ENCODE data around the gene NDUFC2.

The NDUFC2 gene

GRCh38 chr11:78110830-78111229 is 31.2 kb upstream of the NDUFC2 start:
- Histone ChIP-seq H3K4me2 (no peak overlapping the region), H4K20me1 (ENCODE audit: insufficient read depth) (no peaks in the 10 kb centered on the region), H3K27me3 (ENCODE audit: insufficient read depth, low read depth) (no peaks in the 10 kb centered on the region), H2AFZ (ENCODE audit: low read depth) (no peak overlapping the region), H3K36me3 (ENCODE audit: insufficient read depth) (no peaks in the 10 kb centered on the region), H3K79me2 (ENCODE audit: insufficient read depth, low read depth) (no peaks in the 10 kb centered on the region), H3K4me1 (ENCODE audit: low read depth, poor library complexity, severe bottlenecking) (no peaks in the 10 kb centered on the region), H3K9ac (no peak overlapping the region), H3K4me3 (IDR thresholded peaks at IDR 0.05; ENCODE audit: insufficient read depth, low read depth, low read length) (no peak overlapping the region), H3K27ac (no peak overlapping the region)
- TF ChIP-seq CTCF (conservative IDR thresholded peaks at IDR 0.05; ENCODE audit: low read depth, low read length) = no peak

DNA sequence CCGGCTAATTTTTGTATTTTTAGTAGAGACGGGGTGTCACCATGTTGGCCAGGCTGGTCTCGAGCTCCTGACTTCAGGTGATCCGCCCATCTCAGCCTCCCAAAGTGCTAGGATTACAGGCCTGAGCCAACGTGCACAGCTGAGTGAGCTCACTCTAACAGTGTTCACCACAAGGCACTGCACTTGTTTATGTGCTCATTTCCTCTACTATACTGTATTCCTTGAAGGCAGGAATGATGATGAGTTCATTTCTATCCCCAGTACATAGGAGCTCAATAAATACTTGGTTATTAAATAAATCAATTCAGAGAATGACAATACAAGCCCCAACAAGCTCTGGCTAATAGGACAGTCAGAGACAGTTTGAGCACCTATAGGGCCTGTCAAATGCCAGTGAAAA is 30.7 kb upstream of the NDUFC2 start:
- H3K4me2 ChIP-seq = no peak overlapping the region
- H3K4me1 ChIP-seq (ENCODE audit: low read depth, poor library complexity, severe bottlenecking) = no peaks in the 10 kb centered on the region
- H3K27me3 ChIP-seq (ENCODE audit: insufficient read depth, low read depth) = no peaks in the 10 kb centered on the region
- H4K20me1 ChIP-seq (ENCODE audit: insufficient read depth) = no peaks in the 10 kb centered on the region
- no peaks in the 10 kb centered on the region for H3K79me2 ChIP-seq (ENCODE audit: insufficient read depth, low read depth)
- no peak overlapping the region for H3K4me3 ChIP-seq (IDR thresholded peaks at IDR 0.05; ENCODE audit: insufficient read depth, low read depth, low read length)
- H2AFZ ChIP-seq (ENCODE audit: low read depth) = no peak overlapping the region
- H3K9ac ChIP-seq = no peak overlapping the region
- TF ChIP-seq CTCF (conservative IDR thresholded peaks at IDR 0.05; ENCODE audit: low read depth, low read length) = no peak
- no peak overlapping the region for H3K27ac ChIP-seq
- no peaks in the 10 kb centered on the region for H3K36me3 ChIP-seq (ENCODE audit: insufficient read depth)

DNA sequence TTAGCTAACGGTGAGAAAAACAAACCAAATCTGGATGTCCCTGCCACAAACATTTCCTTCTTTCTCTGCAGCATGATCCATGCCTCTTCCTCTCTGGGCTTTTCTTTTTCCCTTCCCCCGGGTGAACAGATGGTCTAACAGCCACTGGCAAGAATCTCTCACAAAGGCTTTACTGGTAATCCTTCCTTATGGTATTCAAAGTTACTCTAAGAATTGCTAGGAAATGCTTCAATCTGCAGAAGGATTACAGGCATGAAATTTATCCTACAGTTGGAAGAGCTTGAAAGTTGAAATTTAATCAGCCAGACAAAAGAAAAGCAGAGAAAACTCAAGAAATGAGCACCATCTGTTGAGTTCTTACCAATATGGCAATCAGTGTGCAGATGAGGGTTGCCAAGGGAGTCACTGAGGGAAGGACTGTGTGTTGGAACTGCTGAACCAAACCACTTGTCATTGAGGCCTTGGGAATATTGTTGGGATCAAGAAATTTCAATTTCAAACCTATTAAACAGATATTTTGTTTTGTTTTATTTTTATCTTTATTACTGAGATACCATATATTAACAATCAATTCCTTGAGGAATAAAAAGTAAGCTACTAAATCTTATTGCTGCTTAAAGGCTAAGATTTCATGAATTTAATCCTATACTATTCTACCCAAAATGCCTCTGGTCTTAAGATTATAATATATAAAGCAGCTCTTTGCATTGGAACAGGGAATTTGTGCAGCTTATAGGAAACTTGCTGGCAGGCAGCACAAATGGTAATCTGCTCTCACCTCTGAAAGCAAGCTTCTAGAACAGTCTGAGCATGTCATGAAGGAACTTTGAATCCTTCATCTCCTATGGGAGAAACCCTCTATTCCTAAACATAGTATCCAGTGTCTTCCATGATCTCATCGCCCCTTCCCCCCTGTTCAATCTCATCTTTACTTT is 29.7 kb upstream of the NDUFC2 start:
- H3K36me3 ChIP-seq (ENCODE audit: insufficient read depth) = no peaks in the 10 kb centered on the region
- no peaks in the 10 kb centered on the region for H4K20me1 ChIP-seq (ENCODE audit: insufficient read depth)
- no peaks in the 10 kb centered on the region for H3K27me3 ChIP-seq (ENCODE audit: insufficient read depth, low read depth)
- no peak overlapping the region for H2AFZ ChIP-seq (ENCODE audit: low read depth)
- no peak overlapping the region for H3K9ac ChIP-seq
- no peaks in the 10 kb centered on the region for H3K79me2 ChIP-seq (ENCODE audit: insufficient read depth, low read depth)
- no peak for TF ChIP-seq CTCF (conservative IDR thresholded peaks at IDR 0.05; ENCODE audit: low read depth, low read length)
- H3K27ac ChIP-seq = no peak overlapping the region
- H3K4me2 ChIP-seq = no peak overlapping the region
- no peak overlapping the region for H3K4me3 ChIP-seq (IDR thresholded peaks at IDR 0.05; ENCODE audit: insufficient read depth, low read depth, low read length)
- H3K4me1 ChIP-seq (ENCODE audit: low read depth, poor library complexity, severe bottlenecking) = no peaks in the 10 kb centered on the region

DNA sequence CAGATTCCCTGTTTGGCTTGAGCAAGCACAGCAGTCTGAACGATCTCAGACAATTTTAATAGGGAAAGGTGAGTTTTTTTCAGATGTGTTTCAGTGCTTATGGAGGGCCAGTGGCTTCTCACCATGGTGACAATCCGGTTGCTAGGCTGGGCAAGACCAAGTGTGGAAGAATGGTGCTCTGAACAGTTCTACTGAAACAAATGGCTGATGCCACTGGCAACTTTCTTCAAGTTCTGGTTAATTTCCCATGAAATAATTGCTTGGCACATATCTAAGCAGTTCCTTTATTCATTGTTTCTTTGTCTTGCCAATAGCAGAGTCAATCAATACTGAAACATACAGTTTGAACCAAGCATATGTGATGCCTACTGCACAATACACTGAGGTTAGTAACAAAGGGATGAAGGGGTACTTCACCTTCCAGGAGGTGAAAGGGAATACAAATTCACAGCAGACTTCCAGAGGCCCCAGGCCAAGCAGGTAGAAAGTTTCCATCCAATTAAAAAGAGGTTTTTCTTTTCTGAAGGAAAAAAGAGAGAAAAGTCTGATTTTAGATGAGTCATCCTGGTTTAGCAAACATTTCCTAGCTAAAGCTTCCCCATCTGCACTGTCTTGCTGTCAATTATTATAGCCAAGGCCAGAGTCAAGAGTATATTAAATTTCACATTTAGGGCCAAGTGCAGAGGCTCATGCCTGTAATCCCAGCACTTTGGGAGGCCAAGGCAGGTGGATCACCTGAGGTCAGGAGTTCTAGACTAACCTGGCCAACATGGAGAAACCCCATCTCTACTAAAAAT is 21.2 kb upstream of the NDUFC2 start:
- no peak for TF ChIP-seq CTCF (conservative IDR thresholded peaks at IDR 0.05; ENCODE audit: low read depth, low read length)
- no peaks in the 10 kb centered on the region for H3K79me2 ChIP-seq (ENCODE audit: insufficient read depth, low read depth)
- H2AFZ ChIP-seq (ENCODE audit: low read depth) = no peak overlapping the region
- H3K4me3 ChIP-seq (IDR thresholded peaks at IDR 0.05; ENCODE audit: insufficient read depth, low read depth, low read length) = no peak overlapping the region
- H3K27me3 ChIP-seq (ENCODE audit: insufficient read depth, low read depth) = no peaks in the 10 kb centered on the region
- no peaks in the 10 kb centered on the region for H4K20me1 ChIP-seq (ENCODE audit: insufficient read depth)
- no peaks in the 10 kb centered on the region; the same call in none of the 2 replicates for H3K36me3 ChIP-seq (ENCODE audit: insufficient read depth)
- no peaks in the 10 kb centered on the region for H3K4me1 ChIP-seq (ENCODE audit: low read depth, poor library complexity, severe bottlenecking)
- peak overlapping the region; percentile 26; the same call in 1 of the 2 replicates for H3K27ac ChIP-seq
- H3K4me2 ChIP-seq = no peak overlapping the region
- no peak overlapping the region for H3K9ac ChIP-seq
